Kidney capillary endothelial cell (primary cell): ENCODE data around the gene KLHL40.

Source experiments
- DNase-seq: peaks from one replicate; pipeline ENCODE4 v3.0.0-alpha.2; 2018; ENCODE audit warnings: low spot score

KLHL40 gene

GRCh38 chr3:42725454-42725853 is 40.1 kb downstream of the KLHL40 start:
- DNase-seq: no peak

- DNase-seq: no peak
These were observed 42.7 kb downstream of the KLHL40 start for GRCh38 chr3:42728056-42728455.

GRCh38 chr3:42728668-42729364 is 43.5 kb downstream of the KLHL40 start:
- no peak for DNase-seq

- DNase-seq: no peak
These were observed 44.2 kb downstream of the KLHL40 start for GRCh38 chr3:42729404-42730145.

GRCh38 chr3:42730294-42730693 is 45.0 kb downstream of the KLHL40 start:
- no peak for DNase-seq

- no peak for DNase-seq
These were observed 45.5 kb downstream of the KLHL40 start for GRCh38 chr3:42730706-42731420.

- no peak for DNase-seq
These were observed 46.3 kb downstream of the KLHL40 start for GRCh38 chr3:42731476-42732195.

GRCh38 chr3:42732196-42732828 is 47.0 kb downstream of the KLHL40 start:
- DNase-seq: no peak

- DNase-seq: no peak
These were observed 47.6 kb downstream of the KLHL40 start for GRCh38 chr3:42732829-42733459.

- DNase-seq: no peak
These were observed 48.3 kb downstream of the KLHL40 start for GRCh38 chr3:42733501-42734262.

GRCh38 chr3:42734263-42734860 is 49.0 kb downstream of the KLHL40 start:
- DNase-seq: no peak

GRCh38 chr3:42735019-42735418 is 49.7 kb downstream of the KLHL40 start:
- DNase-seq: no peak

- DNase-seq: no peak
These were observed 50.3 kb downstream of the KLHL40 start for GRCh38 chr3:42735615-42736014.

- DNase-seq: no peak
These were observed 50.7 kb downstream of the KLHL40 start for GRCh38 chr3:42736081-42736480.

GRCh38 chr3:42736531-42736930 is 51.2 kb downstream of the KLHL40 start:
- no peak for DNase-seq

- no peak for DNase-seq
These were observed 54.2 kb downstream of the KLHL40 start for GRCh38 chr3:42739401-42740158.

GRCh38 chr3:42741796-42742195 is 56.5 kb downstream of the KLHL40 start:
- no peak for DNase-seq
